ENCODE results near the gene KIAA1143. TPM values are rescaled to one million over a fixed set of nuclear protein-coding genes. Genes with fewer than 3 reads are reported as not detected.

KIAA1143 gene
- total RNA-seq, 2 experiments from 2014 or later, result 18.7 to 39.1 TPM

- CTCF ChIA-PET (ENCODE audit: unreplicated experiment), result no interaction called here
- DNase-seq (ENCODE audit: low spot score), result no peak
- Histone ChIP-seq H4K20me1 (ENCODE audit: insufficient read depth, low read length) (no peaks in the 10 kb centered on the region), H3K9me2 (ENCODE audit: insufficient read depth, low read length) (no peaks in the 10 kb centered on the region; the same call in 1 of the 2 replicates), H3K4me3 (ENCODE audit: low read depth, low read length, poor library complexity, severe bottlenecking) (no peak overlapping the region), H2AFZ (ENCODE audit: low read length) (no peak overlapping the region), H3K36me3 (ENCODE audit: insufficient read depth, low read length) (peaks cover 96% of the 10 kb centered on the region), H3K9me3 (ENCODE audit: low read length) (no peaks in the 10 kb centered on the region), H3K27ac (ENCODE audit: low read depth, low read length, poor library complexity, severe bottlenecking) (no peak overlapping the region), H3K4me1 (ENCODE audit: insufficient read depth, low read length, poor library complexity, severe bottlenecking) (no peaks in the 10 kb centered on the region), H3K4me2 (ENCODE audit: low read length) (no peak overlapping the region), H3K79me2 (ENCODE audit: insufficient read depth, low read depth, low read length) (no peaks in the 10 kb centered on the region)
- no peak for TF ChIP-seq EZH2phosphoT487 (IDR thresholded peaks at IDR 0.05; ENCODE audit: borderline replicate concordance, low read depth, low read length)
- no peak for TF ChIP-seq CTCF (conservative IDR thresholded peaks at IDR 0.05; ENCODE audit: low read length)
- POLR2A ChIA-PET, result interaction anchor here (0.5 kb wide), 1 partner anchor 205 kb away, joined by 4 read pairs; no protein-coding TSS in a partner anchor
- BruUV-seq (replicated peaks), result TSS peak; percentile 16
- intact Hi-C loops (cut with micrococcal nuclease; ENCODE audit: unreplicated experiment), result no loop called here
These were observed 21.5 kb upstream of the KIAA1143 start for GRCh38 chr3:44782891-44783290.

GRCh38 chr3:44772099-44772442 lies 10.7 kb upstream of the KIAA1143 start:
- CTCF ChIA-PET (ENCODE audit: unreplicated experiment), result no interaction called here
- DNase-seq (ENCODE audit: low spot score), result peak; percentile 30
- no peak overlapping the region for H3K27ac ChIP-seq (ENCODE audit: low read depth, low read length, poor library complexity, severe bottlenecking)
- no peaks in the 10 kb centered on the region for H3K4me1 ChIP-seq (ENCODE audit: insufficient read depth, low read length, poor library complexity, severe bottlenecking)
- peaks cover 99% of the 10 kb centered on the region for H3K36me3 ChIP-seq (ENCODE audit: insufficient read depth, low read length)
- peaks cover 30% of the 10 kb centered on the region for H3K9me3 ChIP-seq (ENCODE audit: low read length)
- H3K4me3 ChIP-seq (ENCODE audit: low read depth, low read length, poor library complexity, severe bottlenecking), result no peak overlapping the region
- peaks cover 63% of the 10 kb centered on the region for H3K79me2 ChIP-seq (ENCODE audit: insufficient read depth, low read depth, low read length)
- no peak for TF ChIP-seq CTCF (conservative IDR thresholded peaks at IDR 0.05; ENCODE audit: low read length)
- TF ChIP-seq EZH2phosphoT487 (IDR thresholded peaks at IDR 0.05; ENCODE audit: borderline replicate concordance, low read depth, low read length), result no peak
- no TSS peak for BruUV-seq (replicated peaks)
- intact Hi-C loops (cut with micrococcal nuclease; ENCODE audit: unreplicated experiment), result no loop called here
- no peak overlapping the region for H2AFZ ChIP-seq (ENCODE audit: low read length)
- H3K9me2 ChIP-seq (ENCODE audit: insufficient read depth, low read length), result no peaks in the 10 kb centered on the region
- no peaks in the 10 kb centered on the region for H4K20me1 ChIP-seq (ENCODE audit: insufficient read depth, low read length)
- no peak overlapping the region for H3K4me2 ChIP-seq (ENCODE audit: low read length)
- POLR2A ChIA-PET, result interaction anchor here (0.9 to 1.5 kb wide), 3 partner anchors 9 to 11 kb away, joined by 3 to 4 read pairs (median 3); partner anchors contain the start of genes KIAA1143 and KIF15

- H3K36me3 ChIP-seq (ENCODE audit: insufficient read depth, low read length), result peaks cover 97% of the 10 kb centered on the region
- CTCF ChIA-PET (ENCODE audit: unreplicated experiment), result no interaction called here
These were observed 10.1 kb upstream of the KIAA1143 start for GRCh38 chr3:44771424-44772098.

More at GRCh38 chr3:44771424-44772098, 10.1 kb upstream of the KIAA1143 start:
- Histone ChIP-seq H3K9me2 (ENCODE audit: insufficient read depth, low read length) (no peaks in the 10 kb centered on the region), H3K27ac (ENCODE audit: low read depth, low read length, poor library complexity, severe bottlenecking) (no peak overlapping the region), H3K79me2 (ENCODE audit: insufficient read depth, low read depth, low read length) (peaks cover 65% of the 10 kb centered on the region), H4K20me1 (ENCODE audit: insufficient read depth, low read length) (no peaks in the 10 kb centered on the region), H2AFZ (ENCODE audit: low read length) (no peak overlapping the region), H3K4me3 (ENCODE audit: low read depth, low read length, poor library complexity, severe bottlenecking) (no peak overlapping the region), H3K4me1 (ENCODE audit: insufficient read depth, low read length, poor library complexity, severe bottlenecking) (no peaks in the 10 kb centered on the region), H3K4me2 (ENCODE audit: low read length) (no peak overlapping the region), H3K9me3 (ENCODE audit: low read length) (peaks cover 30% of the 10 kb centered on the region)
- BruUV-seq (replicated peaks), result no TSS peak
- POLR2A ChIA-PET, result interaction anchor here (0.9 to 1.5 kb wide), 3 partner anchors 9 to 10 kb away, joined by 3 to 4 read pairs (median 3); partner anchors contain the start of genes KIAA1143 and KIF15
- DNase-seq (ENCODE audit: low spot score), result no peak
- TF ChIP-seq EZH2phosphoT487 (IDR thresholded peaks at IDR 0.05; ENCODE audit: borderline replicate concordance, low read depth, low read length) (no peak), CTCF (conservative IDR thresholded peaks at IDR 0.05; ENCODE audit: low read length) (no peak)
- intact Hi-C loops (cut with micrococcal nuclease; ENCODE audit: unreplicated experiment), result no loop called here
